ENCODE measurements around the gene CLDN6. TPM values are rescaled to one million over a fixed set of nuclear protein-coding genes. Genes with fewer than 3 reads are reported as not detected.
A peak's percentile ranks its signal among the peaks of the same experiment; 100 is the strongest.

The CLDN6 gene
- total and polyA plus RNA-seq, 8 donors, result 2.3 to 140 (median 113) TPM; not detected in 1

- TF ChIP-seq CTCF (IDR thresholded peaks at IDR 0.05), result no peak
- H3K4me1 ChIP-seq, result peaks cover 7 to 62% of the 10 kb centered on the region in 2 donors
- H3K27me3 ChIP-seq, result peaks cover 14 to 88% of the 10 kb centered on the region in 2 donors
- H3K36me3 ChIP-seq, result no peaks in the 10 kb centered on the region
- ATAC-seq (no peak), DNase-seq (no peak)
- intact Hi-C loops (cut with DNase I), result no loop called here
- H3K4me3 ChIP-seq, result no peak overlapping the region
- H3K27ac ChIP-seq, result peak overlapping the region in 1 of 2 donors; percentile 89
- no peaks in the 10 kb centered on the region for H3K9me3 ChIP-seq
Measured at GRCh38 chr16:3008690-3009037, 9.3 kb downstream of the CLDN6 start.

- no peaks in the 10 kb centered on the region for H3K36me3 ChIP-seq
- H3K4me3 ChIP-seq, result peak overlapping the region in 1 of 2 donors; percentile 26
- intact Hi-C loops (cut with DNase I), result no loop called here
- H3K4me1 ChIP-seq, result peaks cover 7 to 66% of the 10 kb centered on the region in 2 donors
- no peaks in the 10 kb centered on the region for H3K9me3 ChIP-seq
- DNase-seq (peak in 1 of 4 donors; percentile 74), ATAC-seq (no peak)
- TF ChIP-seq CTCF (IDR thresholded peaks at IDR 0.05), result no peak
- peaks cover 14 to 82% of the 10 kb centered on the region in 2 donors for H3K27me3 ChIP-seq
- H3K27ac ChIP-seq, result peak overlapping the region in 1 of 2 donors; percentile 89
Measured at GRCh38 chr16:3007957-3008689, 9.9 kb downstream of the CLDN6 start.

GRCh38 chr16:3007059-3007956, 10.7 kb downstream of the CLDN6 start:
- DNase-seq (no peak), ATAC-seq (no peak)
- peak overlapping the region in 1 of 2 donors; percentile 89 for H3K27ac ChIP-seq
- no peak for TF ChIP-seq CTCF (IDR thresholded peaks at IDR 0.05)
- H3K4me1 ChIP-seq, result peaks cover 7 to 60% of the 10 kb centered on the region in 2 donors
- H3K36me3 ChIP-seq, result no peaks in the 10 kb centered on the region
- intact Hi-C loops (cut with DNase I), result no loop called here
- no peaks in the 10 kb centered on the region for H3K9me3 ChIP-seq
- H3K27me3 ChIP-seq, result peaks cover 12 to 74% of the 10 kb centered on the region in 2 donors
- H3K4me3 ChIP-seq, result peak overlapping the region in 1 of 2 donors; percentile 26

- H3K4me3 ChIP-seq, result peak overlapping the region; percentile 17 to 47
- intact Hi-C loops (cut with DNase I), result no loop called here
Measured at GRCh38 chr16:3004781-3005284, 13.2 kb downstream of the CLDN6 start.

More at GRCh38 chr16:3004781-3005284, 13.2 kb downstream of the CLDN6 start:
- H3K36me3 ChIP-seq, result no peaks in the 10 kb centered on the region
- H3K9me3 ChIP-seq, result no peaks in the 10 kb centered on the region
- peak in 2 of 4 donors; percentile 67 to 90 for DNase-seq
- no peak for TF ChIP-seq CTCF (IDR thresholded peaks at IDR 0.05)
- H3K27ac ChIP-seq, result peak overlapping the region; percentile 5 to 89
- ATAC-seq, result peak; percentile 23
- H3K27me3 ChIP-seq, result peaks cover 6 to 60% of the 10 kb centered on the region in 2 donors
- H3K4me1 ChIP-seq, result peaks cover 7 to 54% of the 10 kb centered on the region in 2 donors
